HEK293 (cell line): ENCODE data around the gene FLNA.

Experiments
- HOXD13 ChIP-seq: sonication (generic); formaldehyde crosslinking; IDR thresholded peaks from 2 replicates; pipeline ENCODE4 v1.8.0; 2022; ENCODE audit warnings: missing genetic modification reagents, borderline replicate concordance
- KLF9 ChIP-seq: fragments of 450-650 bp; formaldehyde crosslinking; IDR thresholded peaks from 2 replicates; pipeline ENCODE4 v1.5.1; 2016; ENCODE audit warnings: missing biosample characterization, missing genetic modification characterization, low read depth
- ZBTB48 ChIP-seq: fragments of 450-650 bp; formaldehyde crosslinking; IDR thresholded peaks from 2 replicates; pipeline ENCODE4 v1.5.1; 2016; ENCODE audit warnings: missing biosample characterization, missing genetic modification characterization
- ZNF114 ChIP-seq: fragments of 450-650 bp; formaldehyde crosslinking; IDR thresholded peaks from 2 replicates; pipeline ENCODE4 v1.5.0; 2017; ENCODE audit warnings: missing biosample characterization, missing genetic modification characterization
- ZNF302 ChIP-seq: fragments of 450-650 bp; formaldehyde crosslinking; IDR thresholded peaks from 2 replicates; pipeline ENCODE4 v1.5.1; 2016; ENCODE audit warnings: missing biosample characterization, missing genetic modification characterization, low read depth
- ZNF350 ChIP-seq: fragments of 450-650 bp; formaldehyde crosslinking; IDR thresholded peaks from 2 replicates; pipeline ENCODE4 v1.5.0; 2017; ENCODE audit warnings: missing biosample characterization, mild to moderate bottlenecking, missing genetic modification characterization
- ZNF530 ChIP-seq: fragments of 450-650 bp; formaldehyde crosslinking; IDR thresholded peaks from 2 replicates; pipeline ENCODE4 v1.5.1; 2016; ENCODE audit warnings: low read depth, missing biosample characterization, missing genetic modification characterization
- ZNF544 ChIP-seq: fragments of 450-650 bp; formaldehyde crosslinking; IDR thresholded peaks from 2 replicates; pipeline ENCODE4 v1.5.0; 2017; ENCODE audit warnings: missing biosample characterization, missing genetic modification characterization
- ZNF600 ChIP-seq: fragments of 450-650 bp; formaldehyde crosslinking; IDR thresholded peaks from 2 replicates; pipeline ENCODE4 v1.5.1; 2016; ENCODE audit warnings: missing biosample characterization, missing genetic modification characterization
- ZNF785 ChIP-seq: fragments of 450-650 bp; formaldehyde crosslinking; IDR thresholded peaks from 2 replicates; pipeline ENCODE4 v1.5.1; 2016; ENCODE audit warnings: missing biosample characterization, missing genetic modification characterization
- TF ChIP-seq, protein P1 (sequence below): fragments of 450-650 bp; formaldehyde crosslinking; IDR thresholded peaks from 2 replicates; pipeline ENCODE4 v1.5.1; 2016; ENCODE audit warnings: missing biosample characterization, missing genetic modification characterization
- TF ChIP-seq, protein P2 (sequence below): fragments of 450-650 bp; formaldehyde crosslinking; IDR thresholded peaks from 2 replicates; pipeline ENCODE4 v1.5.1; 2016; ENCODE audit warnings: missing biosample characterization, missing genetic modification characterization

DNA sequence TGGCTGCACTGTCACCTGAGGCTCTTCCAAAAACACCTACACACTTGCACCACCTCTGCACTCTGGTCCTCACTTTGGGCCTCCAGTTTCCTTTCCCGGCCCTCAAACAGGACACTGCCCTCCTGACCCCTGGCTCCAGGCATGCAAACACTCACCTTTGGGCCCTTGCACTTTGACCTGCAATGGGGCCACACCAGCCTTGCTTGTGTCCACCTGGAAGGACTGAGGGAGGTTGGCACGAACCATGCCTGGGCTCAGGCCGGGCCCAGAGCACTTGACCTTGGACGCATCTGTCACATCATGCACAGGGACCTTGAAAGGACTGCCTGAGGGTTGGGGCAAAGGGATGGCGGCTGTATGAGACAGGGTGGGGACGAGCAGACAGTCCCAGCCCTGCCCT, 15.6 kb downstream of the FLNA start:
- no peak for TF ChIP-seq ZNF530 (tag by site-specific recombination)
- no peak for TF ChIP-seq ZNF350 (tag by site-specific recombination)
- TF ChIP-seq, protein P1, sequence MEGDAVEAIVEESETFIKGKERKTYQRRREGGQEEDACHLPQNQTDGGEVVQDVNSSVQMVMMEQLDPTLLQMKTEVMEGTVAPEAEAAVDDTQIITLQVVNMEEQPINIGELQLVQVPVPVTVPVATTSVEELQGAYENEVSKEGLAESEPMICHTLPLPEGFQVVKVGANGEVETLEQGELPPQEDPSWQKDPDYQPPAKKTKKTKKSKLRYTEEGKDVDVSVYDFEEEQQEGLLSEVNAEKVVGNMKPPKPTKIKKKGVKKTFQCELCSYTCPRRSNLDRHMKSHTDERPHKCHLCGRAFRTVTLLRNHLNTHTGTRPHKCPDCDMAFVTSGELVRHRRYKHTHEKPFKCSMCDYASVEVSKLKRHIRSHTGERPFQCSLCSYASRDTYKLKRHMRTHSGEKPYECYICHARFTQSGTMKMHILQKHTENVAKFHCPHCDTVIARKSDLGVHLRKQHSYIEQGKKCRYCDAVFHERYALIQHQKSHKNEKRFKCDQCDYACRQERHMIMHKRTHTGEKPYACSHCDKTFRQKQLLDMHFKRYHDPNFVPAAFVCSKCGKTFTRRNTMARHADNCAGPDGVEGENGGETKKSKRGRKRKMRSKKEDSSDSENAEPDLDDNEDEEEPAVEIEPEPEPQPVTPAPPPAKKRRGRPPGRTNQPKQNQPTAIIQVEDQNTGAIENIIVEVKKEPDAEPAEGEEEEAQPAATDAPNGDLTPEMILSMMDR (tag by site-specific recombination): no peak
- TF ChIP-seq ZBTB48 (tag by site-specific recombination): no peak
- no peak for TF ChIP-seq ZNF114 (tag by site-specific recombination)
- no peak for TF ChIP-seq KLF9 (tag by site-specific recombination)
- TF ChIP-seq, protein P2, sequence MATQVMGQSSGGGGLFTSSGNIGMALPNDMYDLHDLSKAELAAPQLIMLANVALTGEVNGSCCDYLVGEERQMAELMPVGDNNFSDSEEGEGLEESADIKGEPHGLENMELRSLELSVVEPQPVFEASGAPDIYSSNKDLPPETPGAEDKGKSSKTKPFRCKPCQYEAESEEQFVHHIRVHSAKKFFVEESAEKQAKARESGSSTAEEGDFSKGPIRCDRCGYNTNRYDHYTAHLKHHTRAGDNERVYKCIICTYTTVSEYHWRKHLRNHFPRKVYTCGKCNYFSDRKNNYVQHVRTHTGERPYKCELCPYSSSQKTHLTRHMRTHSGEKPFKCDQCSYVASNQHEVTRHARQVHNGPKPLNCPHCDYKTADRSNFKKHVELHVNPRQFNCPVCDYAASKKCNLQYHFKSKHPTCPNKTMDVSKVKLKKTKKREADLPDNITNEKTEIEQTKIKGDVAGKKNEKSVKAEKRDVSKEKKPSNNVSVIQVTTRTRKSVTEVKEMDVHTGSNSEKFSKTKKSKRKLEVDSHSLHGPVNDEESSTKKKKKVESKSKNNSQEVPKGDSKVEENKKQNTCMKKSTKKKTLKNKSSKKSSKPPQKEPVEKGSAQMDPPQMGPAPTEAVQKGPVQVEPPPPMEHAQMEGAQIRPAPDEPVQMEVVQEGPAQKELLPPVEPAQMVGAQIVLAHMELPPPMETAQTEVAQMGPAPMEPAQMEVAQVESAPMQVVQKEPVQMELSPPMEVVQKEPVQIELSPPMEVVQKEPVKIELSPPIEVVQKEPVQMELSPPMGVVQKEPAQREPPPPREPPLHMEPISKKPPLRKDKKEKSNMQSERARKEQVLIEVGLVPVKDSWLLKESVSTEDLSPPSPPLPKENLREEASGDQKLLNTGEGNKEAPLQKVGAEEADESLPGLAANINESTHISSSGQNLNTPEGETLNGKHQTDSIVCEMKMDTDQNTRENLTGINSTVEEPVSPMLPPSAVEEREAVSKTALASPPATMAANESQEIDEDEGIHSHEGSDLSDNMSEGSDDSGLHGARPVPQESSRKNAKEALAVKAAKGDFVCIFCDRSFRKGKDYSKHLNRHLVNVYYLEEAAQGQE: no peak
- TF ChIP-seq ZNF544 (tag by site-specific recombination): no peak
- TF ChIP-seq ZNF600 (tag by site-specific recombination): no peak
- TF ChIP-seq ZNF302 (tag by site-specific recombination): no peak
- TF ChIP-seq HOXD13 (CRISPR knock-in tag): no peak
- TF ChIP-seq ZNF785: no peak
